ENCODE results near the gene PRADC1.

GRCh38 chr2:73225513-73226360 lies 7.3 kb downstream of the PRADC1 start:
- no peak for TF ChIP-seq CTCF (IDR thresholded peaks at IDR 0.05)
- no peak for TF ChIP-seq POLR2A (IDR thresholded peaks at IDR 0.05; ENCODE audit: low read depth)
- no peak for TF ChIP-seq EP300 (IDR thresholded peaks at IDR 0.05)
- no peak for TF ChIP-seq POLR2AphosphoS5 (IDR thresholded peaks at IDR 0.05)

All from esophagus muscularis mucosa (tissue), 4 donors.